ENCODE measurements around the gene VAMP2.

DNA sequence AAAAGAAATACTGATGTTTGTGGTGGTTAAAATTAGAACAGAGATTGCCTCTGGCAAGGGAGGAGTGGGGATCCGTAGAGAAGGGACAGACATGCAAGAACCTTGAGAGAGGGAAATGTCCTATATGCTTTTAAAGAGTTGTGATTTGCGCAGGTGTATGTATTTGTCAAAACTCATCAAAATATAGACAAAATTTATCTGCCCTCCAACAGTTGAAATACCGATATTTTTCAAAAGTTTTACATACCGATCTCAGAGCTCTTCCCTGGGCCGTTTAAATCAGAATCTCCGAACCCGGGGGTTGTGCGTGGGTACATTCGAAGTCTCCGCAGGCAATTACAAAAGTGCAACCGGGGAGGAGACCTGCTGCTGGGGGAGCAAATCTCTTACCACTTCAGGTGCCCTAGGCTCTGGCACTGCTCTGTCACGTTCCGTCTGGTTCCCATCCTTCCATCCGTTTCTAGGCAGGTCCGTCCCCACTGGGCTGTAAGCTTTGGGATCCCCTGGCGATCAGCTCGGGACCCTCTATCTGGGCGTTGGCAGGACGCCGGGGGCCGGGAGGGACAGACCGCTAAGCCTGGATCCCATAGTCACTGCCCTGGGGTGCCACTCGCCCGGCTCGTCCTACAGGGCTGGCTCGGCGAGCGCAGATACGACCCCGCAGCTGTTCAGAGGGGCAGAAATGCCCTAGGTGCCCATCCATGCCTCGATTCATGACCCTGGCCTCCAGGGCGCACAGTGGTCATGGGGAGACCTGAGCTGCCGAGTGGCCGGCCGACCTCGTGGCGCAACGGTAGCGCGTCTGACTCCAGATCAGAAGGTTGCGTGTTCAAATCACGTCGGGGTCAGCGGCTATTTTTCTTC, 23.1 kb upstream of the VAMP2 start:
- TF ChIP-seq, protein P1, sequence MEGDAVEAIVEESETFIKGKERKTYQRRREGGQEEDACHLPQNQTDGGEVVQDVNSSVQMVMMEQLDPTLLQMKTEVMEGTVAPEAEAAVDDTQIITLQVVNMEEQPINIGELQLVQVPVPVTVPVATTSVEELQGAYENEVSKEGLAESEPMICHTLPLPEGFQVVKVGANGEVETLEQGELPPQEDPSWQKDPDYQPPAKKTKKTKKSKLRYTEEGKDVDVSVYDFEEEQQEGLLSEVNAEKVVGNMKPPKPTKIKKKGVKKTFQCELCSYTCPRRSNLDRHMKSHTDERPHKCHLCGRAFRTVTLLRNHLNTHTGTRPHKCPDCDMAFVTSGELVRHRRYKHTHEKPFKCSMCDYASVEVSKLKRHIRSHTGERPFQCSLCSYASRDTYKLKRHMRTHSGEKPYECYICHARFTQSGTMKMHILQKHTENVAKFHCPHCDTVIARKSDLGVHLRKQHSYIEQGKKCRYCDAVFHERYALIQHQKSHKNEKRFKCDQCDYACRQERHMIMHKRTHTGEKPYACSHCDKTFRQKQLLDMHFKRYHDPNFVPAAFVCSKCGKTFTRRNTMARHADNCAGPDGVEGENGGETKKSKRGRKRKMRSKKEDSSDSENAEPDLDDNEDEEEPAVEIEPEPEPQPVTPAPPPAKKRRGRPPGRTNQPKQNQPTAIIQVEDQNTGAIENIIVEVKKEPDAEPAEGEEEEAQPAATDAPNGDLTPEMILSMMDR (IDR thresholded peaks at IDR 0.05) = no peak
- peak; percentile 80 for TF ChIP-seq POLR2A (IDR thresholded peaks at IDR 0.05)
- no peak for TF ChIP-seq EP300 (IDR thresholded peaks at IDR 0.05; ENCODE audit: low read depth)
- TF ChIP-seq POLR2AphosphoS5 (IDR thresholded peaks at IDR 0.05) = peak; percentile 59 to 77 (median 65)

Data from transverse colon (tissue), 4 donors.